DOHH2 (cell line): ENCODE data around the gene C14orf180.

ENCODE experiments used
- H3F3A ChIP-seq: fragments of 200-600 bp; sonication (generic), shearing (Covaris generic); 2 replicates; pipeline ENCODE4 v1.6.0; 2016; ENCODE audit warnings: antibody characterized with exemption, mild to moderate bottlenecking; ENCODE audit not compliant: control insufficient read depth, insufficient read depth
- H3K27ac ChIP-seq: fragments of 200-600 bp; sonication (generic); 2 replicates; pipeline ENCODE4 v1.5.1; 2014; ENCODE audit warnings: low read depth, mild to moderate bottlenecking, low read length, moderate library complexity
- H3K27me3 ChIP-seq: fragments of 200-600 bp; sonication (generic); 2 replicates; pipeline ENCODE4 v1.6.1; 2014; ENCODE audit warnings: mild to moderate bottlenecking, low read length, mixed read lengths; ENCODE audit not compliant: control insufficient read depth
- H3K36me3 ChIP-seq: fragments of 200-600 bp; sonication (generic); 2 replicates; pipeline ENCODE4 v1.6.1; 2014; ENCODE audit warnings: mild to moderate bottlenecking, low read length, moderate library complexity, mixed read lengths; ENCODE audit not compliant: control insufficient read depth
- H3K4me1 ChIP-seq: fragments of 200-600 bp; sonication (generic); 2 replicates; pipeline ENCODE4 v1.6.1; 2014; ENCODE audit warnings: mild to moderate bottlenecking, low read length, mixed read lengths; ENCODE audit not compliant: control insufficient read depth
- H3K4me2 ChIP-seq: fragments of 200-600 bp; sonication (generic); 2 replicates; pipeline ENCODE4 v1.6.0; 2014; ENCODE audit warnings: mild to moderate bottlenecking, low read length, moderate library complexity
- H3K4me3 ChIP-seq: fragments of 200-600 bp; sonication (generic); 2 replicates; pipeline ENCODE4 v1.5.1; 2014; ENCODE audit warnings: mild to moderate bottlenecking, low read length, mixed read lengths
- H3K79me2 ChIP-seq: fragments of 200-600 bp; sonication (generic); 2 replicates; pipeline ENCODE4 v1.6.1; 2014; ENCODE audit warnings: mild to moderate bottlenecking, low read length, mixed read lengths; ENCODE audit not compliant: control insufficient read depth
- H3K9me2 ChIP-seq: fragments of 200-600 bp; sonication (generic); replicated peaks from 2 replicates; pipeline ENCODE4 v1.6.1; 2014; ENCODE audit warnings: mild to moderate bottlenecking, low read length, mixed read lengths; ENCODE audit not compliant: control insufficient read depth
- H3K9me3 ChIP-seq: fragments of 200-600 bp; sonication (generic); 2 replicates; pipeline ENCODE4 v1.6.1; 2014; ENCODE audit warnings: antibody characterized with exemption, low read length, mixed read lengths; ENCODE audit not compliant: control insufficient read depth, insufficient read depth
- H4K20me1 ChIP-seq: fragments of 200-600 bp; sonication (generic); 2 replicates; pipeline ENCODE4 v1.6.0; 2014; ENCODE audit warnings: low read depth, mild to moderate bottlenecking, antibody characterized with exemption, low read length, moderate library complexity; ENCODE audit not compliant: control insufficient read depth, insufficient read depth
- CTCF ChIP-seq: fragments of 200-600 bp; sonication (generic); IDR thresholded peaks from one replicate; pipeline ENCODE4 v1.5.1; 2014; ENCODE audit warnings: antibody characterized with exemption, mild to moderate bottlenecking, low read depth, low read length; ENCODE audit not compliant: poor library complexity, severe bottlenecking
- EZH2phosphoT487 ChIP-seq: fragments of 200-600 bp; sonication (generic); IDR thresholded peaks from 2 replicates; pipeline ENCODE4 v1.6.1; 2017; ENCODE audit warnings: borderline replicate concordance, mild to moderate bottlenecking, antibody characterized with exemption, low read length, moderate library complexity, mixed read lengths

Gene C14orf180

GRCh38 chr14:104591506-104592291, 12.1 kb downstream of the C14orf180 start:
- Histone ChIP-seq H3K9me2 (no peaks in the 10 kb centered on the region), H3K36me3 (no peaks in the 10 kb centered on the region), H3K79me2 (no peaks in the 10 kb centered on the region), H3K4me2 (no peak overlapping the region), H3K4me3 (no peak overlapping the region), H3K4me1 (no peaks in the 10 kb centered on the region), H3K27me3 (no peaks in the 10 kb centered on the region), H3F3A (no peaks in the 10 kb centered on the region), H4K20me1 (no peaks in the 10 kb centered on the region), H3K9me3 (no peaks in the 10 kb centered on the region), H3K27ac (no peak overlapping the region)
- TF ChIP-seq EZH2phosphoT487 (no peak), CTCF (no peak)

GRCh38 chr14:104592292-104592672, 12.7 kb downstream of the C14orf180 start:
- Histone ChIP-seq H4K20me1 (no peaks in the 10 kb centered on the region), H3K36me3 (no peaks in the 10 kb centered on the region), H3K4me3 (no peak overlapping the region), H3K4me1 (no peaks in the 10 kb centered on the region), H3K27ac (no peak overlapping the region), H3K27me3 (no peaks in the 10 kb centered on the region), H3K9me2 (no peaks in the 10 kb centered on the region), H3K4me2 (no peak overlapping the region), H3F3A (no peaks in the 10 kb centered on the region), H3K9me3 (no peaks in the 10 kb centered on the region), H3K79me2 (no peaks in the 10 kb centered on the region)
- TF ChIP-seq EZH2phosphoT487 (no peak), CTCF (no peak)

- H3K4me1 ChIP-seq: no peaks in the 10 kb centered on the region
- no peak overlapping the region for H3K4me3 ChIP-seq
- no peak for TF ChIP-seq EZH2phosphoT487
- TF ChIP-seq CTCF: no peak
- no peaks in the 10 kb centered on the region for H3K9me3 ChIP-seq
- H3K4me2 ChIP-seq: no peak overlapping the region
- H4K20me1 ChIP-seq: no peaks in the 10 kb centered on the region
- H3K9me2 ChIP-seq: no peaks in the 10 kb centered on the region
- H3K79me2 ChIP-seq: no peaks in the 10 kb centered on the region
- H3F3A ChIP-seq: no peaks in the 10 kb centered on the region
- H3K27me3 ChIP-seq: no peaks in the 10 kb centered on the region
- no peak overlapping the region for H3K27ac ChIP-seq
- H3K36me3 ChIP-seq: no peaks in the 10 kb centered on the region
Observed at GRCh38 chr14:104592785-104593184, 13.2 kb downstream of the C14orf180 start.
